MCF 10A (cell line): ENCODE data around the gene COG2. TPM values are rescaled to one million over a fixed set of nuclear protein-coding genes. Genes with fewer than 3 reads are reported as not detected.

Experiments
- BruUV-seq: library from RNA; stranded (reverse); fragments of 400-500 nt; replicated peaks from 2 replicates; lab custom pipeline; 2021; lab: Mats Ljungman, UMichigan
- CTCF ChIA-PET: fragments of 300-600 bp; sonication (Branson Sonifier 250); formaldehyde crosslinking; extraction: SDS; loops from one replicate; lab custom pipeline; 2021; ENCODE audit warnings: antibody characterized with exemption, inconsistent platforms; lab: Yijun Ruan, JAX
- POLR2A ChIA-PET: fragments of 300-600, 350-650 bp; sonication (Branson Sonifier 250); formaldehyde crosslinking; extraction: SDS; loops from one replicate; lab custom pipeline; 2020; ENCODE audit warnings: antibody characterized with exemption, inconsistent platforms; lab: Yijun Ruan, JAX
- DNase-seq: peaks from one replicate; pipeline ENCODE4 v3.0.0-alpha.2; 2018; ENCODE audit not compliant: unreplicated experiment
- H3K27ac Mint-ChIP-seq: one replicate; pipeline ENCODE4 v1.8.0; 2022; ENCODE audit warnings: mild to moderate bottlenecking, low read depth, mixed read lengths; ENCODE audit not compliant: unreplicated experiment
- H3K27me3 Mint-ChIP-seq: one replicate; pipeline ENCODE4 v1.8.0; 2022; ENCODE audit warnings: mixed read lengths; ENCODE audit not compliant: insufficient read depth, unreplicated experiment
- H3K36me3 Mint-ChIP-seq: one replicate; pipeline ENCODE4 v1.8.0; 2022; ENCODE audit warnings: mild to moderate bottlenecking, moderate library complexity, mixed read lengths; ENCODE audit not compliant: insufficient read depth, unreplicated experiment
- H3K4me1 Mint-ChIP-seq: one replicate; pipeline ENCODE4 v1.8.0; 2022; ENCODE audit warnings: mixed read lengths; ENCODE audit not compliant: insufficient read depth, unreplicated experiment
- H3K4me3 Mint-ChIP-seq: one replicate; pipeline ENCODE4 v1.8.0; 2022; ENCODE audit warnings: mild to moderate bottlenecking, moderate library complexity, mixed read lengths; ENCODE audit not compliant: unreplicated experiment
- H3K9me3 Mint-ChIP-seq: one replicate; pipeline ENCODE4 v1.8.0; 2022; ENCODE audit warnings: mixed read lengths; ENCODE audit not compliant: unreplicated experiment
- intact Hi-C: fragments of 100-400 bp; cut with micrococcal nuclease; formaldehyde crosslinking; loops from 2 replicates; pipeline ENCODE4 v1.14.1; 2022
- total RNA-seq: library from RNA; stranded (reverse); gene quantifications from 2 replicates; pipeline ENCODE4 v1.2.3, GENCODE V29; 2022
- TF ChIP-seq, protein P1 (sequence below): fragments of 200-600 bp; IDR thresholded peaks from one replicate; pipeline ENCODE4 v1.8.0; 2022; ENCODE audit warnings: antibody characterized with exemption, mild to moderate bottlenecking; ENCODE audit not compliant: unreplicated experiment

The COG2 gene
- total RNA-seq, 1 experiment from 2014 or later, result 46.7 TPM

DNA sequence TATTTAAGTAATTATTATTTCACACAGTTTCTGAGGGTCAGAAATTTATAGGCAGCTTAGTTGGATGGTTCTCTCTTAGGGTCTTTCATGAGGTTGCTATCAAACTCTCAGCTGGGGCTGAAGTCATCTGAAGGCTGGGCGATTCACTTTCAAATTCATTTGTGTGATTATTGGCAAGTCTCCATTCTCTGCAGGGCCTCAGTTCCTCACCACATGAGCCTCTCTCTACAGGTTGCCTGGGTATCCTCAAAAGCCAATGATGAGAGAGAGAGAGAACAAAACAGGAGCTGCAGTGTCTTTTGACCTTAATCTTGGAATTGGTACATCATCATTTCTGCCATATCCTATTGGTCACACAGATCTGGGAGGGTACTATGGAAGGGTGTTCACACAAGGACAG is 29.6 kb upstream of the COG2 start:
- Mint-ChIP-seq H3K27ac (no peak overlapping the region), H3K4me1 (no peaks in the 10 kb centered on the region), H3K27me3 (peaks cover 2% of the 10 kb centered on the region), H3K9me3 (no peaks in the 10 kb centered on the region), H3K4me3 (no peak overlapping the region), H3K36me3 (no peaks in the 10 kb centered on the region)
- no TSS peak for BruUV-seq
- ChIA-PET CTCF (interaction anchor here (0.7 kb wide), 2 partner anchors 168 to 1883 kb away, joined by 3 read pairs; no protein-coding TSS in a partner anchor), POLR2A (interaction anchor here (0.6 kb wide), 1 partner anchor 168 kb away, joined by 3 read pairs; no protein-coding TSS in a partner anchor)
- DNase-seq, result no peak
- intact Hi-C loops, result no loop called here
- TF ChIP-seq, protein P1, sequence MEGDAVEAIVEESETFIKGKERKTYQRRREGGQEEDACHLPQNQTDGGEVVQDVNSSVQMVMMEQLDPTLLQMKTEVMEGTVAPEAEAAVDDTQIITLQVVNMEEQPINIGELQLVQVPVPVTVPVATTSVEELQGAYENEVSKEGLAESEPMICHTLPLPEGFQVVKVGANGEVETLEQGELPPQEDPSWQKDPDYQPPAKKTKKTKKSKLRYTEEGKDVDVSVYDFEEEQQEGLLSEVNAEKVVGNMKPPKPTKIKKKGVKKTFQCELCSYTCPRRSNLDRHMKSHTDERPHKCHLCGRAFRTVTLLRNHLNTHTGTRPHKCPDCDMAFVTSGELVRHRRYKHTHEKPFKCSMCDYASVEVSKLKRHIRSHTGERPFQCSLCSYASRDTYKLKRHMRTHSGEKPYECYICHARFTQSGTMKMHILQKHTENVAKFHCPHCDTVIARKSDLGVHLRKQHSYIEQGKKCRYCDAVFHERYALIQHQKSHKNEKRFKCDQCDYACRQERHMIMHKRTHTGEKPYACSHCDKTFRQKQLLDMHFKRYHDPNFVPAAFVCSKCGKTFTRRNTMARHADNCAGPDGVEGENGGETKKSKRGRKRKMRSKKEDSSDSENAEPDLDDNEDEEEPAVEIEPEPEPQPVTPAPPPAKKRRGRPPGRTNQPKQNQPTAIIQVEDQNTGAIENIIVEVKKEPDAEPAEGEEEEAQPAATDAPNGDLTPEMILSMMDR, result no peak

DNA sequence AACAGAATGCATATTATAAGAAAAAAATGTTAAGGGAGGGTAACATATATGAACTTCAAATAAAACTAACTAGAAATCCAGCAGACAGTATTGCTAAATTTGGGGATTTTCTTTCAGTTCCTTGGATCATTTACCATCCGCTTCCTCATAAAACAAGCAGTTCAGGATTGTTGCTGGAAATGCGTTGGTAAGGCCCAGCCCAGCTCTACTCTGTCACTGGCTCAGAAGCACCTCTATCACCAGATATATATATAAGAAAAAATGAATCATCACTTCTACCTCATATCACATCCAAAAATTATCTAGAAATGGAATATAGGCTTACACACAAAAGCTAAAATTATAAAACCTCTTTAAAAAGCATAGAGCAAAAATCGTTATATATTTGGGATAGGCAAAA is 28.2 kb upstream of the COG2 start:
- Mint-ChIP-seq H3K9me3 (peaks cover under 1% of the 10 kb centered on the region), H3K27ac (no peak overlapping the region), H3K27me3 (peaks cover 17% of the 10 kb centered on the region), H3K36me3 (no peaks in the 10 kb centered on the region), H3K4me3 (no peak overlapping the region), H3K4me1 (no peaks in the 10 kb centered on the region)
- CTCF ChIA-PET, result no interaction called here
- intact Hi-C loops, result no loop called here
- POLR2A ChIA-PET, result interaction anchor here (0.6 to 1.0 kb wide), 3 partner anchors 14 to 337 kb away, joined by 3 to 4 read pairs (median 3); no protein-coding TSS in a partner anchor
- TF ChIP-seq, protein P1, result no peak
- DNase-seq, result no peak
- BruUV-seq, result no TSS peak

DNA sequence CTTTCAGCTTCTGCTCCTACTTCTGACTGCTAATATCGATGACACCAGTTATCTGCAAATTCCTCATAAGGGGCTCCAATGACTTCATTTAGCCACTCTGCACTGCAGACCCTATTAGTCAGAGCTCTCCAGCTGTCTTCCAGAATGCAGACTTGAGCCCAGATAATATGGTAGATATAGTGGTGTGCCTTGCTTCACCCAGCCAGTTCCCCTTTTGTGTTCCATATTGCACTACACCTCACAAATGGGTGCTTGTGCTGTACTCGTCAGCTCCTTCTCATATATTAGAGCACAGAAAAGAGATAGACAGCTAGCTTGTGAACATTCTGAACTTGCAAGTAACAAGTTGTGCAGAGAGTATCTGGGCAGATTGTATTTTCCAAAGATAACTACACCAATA is 23.7 kb upstream of the COG2 start:
- TF ChIP-seq, protein P1, result no peak
- ChIA-PET POLR2A (no interaction called here), CTCF (interaction anchor here (0.7 to 1.4 kb wide), 4 partner anchors 15 to 181 kb away, joined by 3 to 4 read pairs (median 4); no protein-coding TSS in a partner anchor)
- H3K4me3 Mint-ChIP-seq, result no peak overlapping the region
- BruUV-seq, result no TSS peak
- intact Hi-C loops, result no loop called here
- DNase-seq, result no peak
- no peak overlapping the region for H3K27ac Mint-ChIP-seq
- H3K27me3 Mint-ChIP-seq, result peaks cover 29% of the 10 kb centered on the region
- no peaks in the 10 kb centered on the region for H3K36me3 Mint-ChIP-seq
- no peaks in the 10 kb centered on the region for H3K4me1 Mint-ChIP-seq
- peaks cover 8% of the 10 kb centered on the region for H3K9me3 Mint-ChIP-seq

DNA sequence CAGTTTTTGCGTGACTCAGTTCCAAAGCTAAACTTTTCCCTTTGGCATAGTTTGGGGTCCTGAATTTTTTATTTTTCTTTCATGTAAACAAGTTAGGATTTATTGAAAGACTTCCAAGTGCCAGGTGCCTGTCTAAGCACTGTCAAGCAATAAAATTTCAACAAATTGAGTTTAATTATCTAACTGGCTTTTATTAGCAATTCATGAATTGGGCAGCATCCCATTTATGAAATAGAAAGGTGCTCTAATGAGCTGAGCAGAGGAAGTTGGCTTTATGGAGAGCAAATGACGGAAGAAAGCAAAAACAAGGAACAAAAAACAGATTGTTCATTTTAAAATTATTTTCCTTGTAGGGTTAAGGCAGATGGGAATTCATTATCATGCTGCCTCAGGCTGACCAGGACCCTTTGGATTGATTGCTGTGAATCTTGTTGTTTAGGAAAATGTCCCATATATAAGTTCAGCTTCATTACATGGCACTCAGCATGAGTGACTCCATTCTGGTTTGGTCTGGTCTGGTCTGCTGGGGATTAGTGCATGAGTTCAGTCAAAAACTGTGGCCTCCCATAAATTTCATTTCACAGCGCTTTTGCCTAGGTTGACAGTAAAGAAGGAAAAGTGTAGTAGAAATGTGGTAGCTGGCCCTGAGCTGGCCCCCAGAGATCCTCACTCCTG is 21.5 kb upstream of the COG2 start:
- CTCF ChIA-PET, result interaction anchor here (0.6 to 0.9 kb wide), 2 partner anchors 10 to 135 kb away, joined by 3 read pairs; no protein-coding TSS in a partner anchor
- no peak for DNase-seq
- Mint-ChIP-seq H3K27me3 (peaks cover 29% of the 10 kb centered on the region), H3K9me3 (peaks cover 8% of the 10 kb centered on the region), H3K27ac (no peak overlapping the region), H3K36me3 (no peaks in the 10 kb centered on the region), H3K4me3 (no peak overlapping the region), H3K4me1 (no peaks in the 10 kb centered on the region)
- intact Hi-C loops, result no loop called here
- POLR2A ChIA-PET, result interaction anchor here (1.9 to 2.8 kb wide), 2 partner anchors 10 to 23 kb away, joined by 6 to 9 read pairs; no protein-coding TSS in a partner anchor
- TF ChIP-seq, protein P1, result no peak
- no TSS peak for BruUV-seq
